Omental fat pad (tissue), 4 donors: ENCODE results near the gene CLIC5. TPM values are rescaled to one million over a fixed set of nuclear protein-coding genes. Genes with fewer than 3 reads are reported as not detected.
A peak's percentile ranks its signal among the peaks of the same experiment; 100 is the strongest.

ENCODE experiments used
- ATAC-seq: fragments of 150-250 bp; one replicate; pipeline ENCODE4 v1.9.1; 2016; ENCODE audit warnings: mild to moderate bottlenecking, moderate library complexity; ENCODE audit not compliant: low FRiP score
- DNase-seq: peaks from one replicate; pipeline ENCODE4 v3.0.0-alpha.2; 2019; ENCODE audit warnings: low spot score
- CTCF ChIP-seq, 3 donors: fragments of 450-650 bp; IDR thresholded peaks; one replicate each; pipeline ENCODE4 v1.5.1; 2016 to 2017; ENCODE audit warnings: antibody characterized with exemption in 3 of 3, mild to moderate bottlenecking in 3 of 3, moderate library complexity in 2 of 3
- total RNA-seq, 4 donors: library from RNA; depleted of rRNA; stranded (reverse); fragments of >200 nt; gene quantifications; one replicate each; pipeline ENCODE4 v1.1.0, GENCODE V29; 2016

CLIC5 gene
- total RNA-seq, 4 donors from 2014 or later, result 9.4 to 56.0 (median 21.5) TPM

GRCh38 chr6:45924763-45925342, 90.8 kb downstream of the CLIC5 start:
- TF ChIP-seq CTCF (IDR thresholded peaks at IDR 0.05), result no peak
- DNase-seq, result no peak
- no peak for ATAC-seq

DNA sequence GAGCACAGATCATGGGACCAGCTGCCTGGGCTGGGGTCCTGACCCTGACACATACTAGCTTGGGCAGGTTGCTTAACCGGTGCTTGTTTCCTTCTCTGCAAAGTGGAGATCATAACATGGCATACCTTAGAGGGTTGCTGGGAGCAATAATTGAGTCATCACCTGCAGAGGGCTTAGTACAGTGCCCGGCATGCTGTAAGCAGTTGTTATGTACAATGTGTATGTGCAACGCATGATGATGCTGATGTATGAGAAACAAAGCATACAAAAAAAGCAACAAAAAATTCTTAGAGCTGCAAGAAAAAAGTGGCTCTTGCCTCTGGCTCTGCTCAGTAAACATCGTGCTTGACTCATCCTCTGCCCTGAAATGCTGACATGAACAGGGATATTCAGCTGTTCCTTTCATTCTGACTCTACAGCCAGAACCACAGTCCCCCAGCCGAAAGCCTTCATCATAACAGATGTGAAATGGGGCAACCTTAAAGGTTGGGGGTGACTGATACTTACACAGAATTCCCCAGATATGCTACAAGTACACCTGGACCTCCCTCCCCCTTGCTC, 91.7 kb downstream of the CLIC5 start:
- DNase-seq (no peak), ATAC-seq (peak; percentile 53)
- TF ChIP-seq CTCF (IDR thresholded peaks at IDR 0.05), result no peak

DNA sequence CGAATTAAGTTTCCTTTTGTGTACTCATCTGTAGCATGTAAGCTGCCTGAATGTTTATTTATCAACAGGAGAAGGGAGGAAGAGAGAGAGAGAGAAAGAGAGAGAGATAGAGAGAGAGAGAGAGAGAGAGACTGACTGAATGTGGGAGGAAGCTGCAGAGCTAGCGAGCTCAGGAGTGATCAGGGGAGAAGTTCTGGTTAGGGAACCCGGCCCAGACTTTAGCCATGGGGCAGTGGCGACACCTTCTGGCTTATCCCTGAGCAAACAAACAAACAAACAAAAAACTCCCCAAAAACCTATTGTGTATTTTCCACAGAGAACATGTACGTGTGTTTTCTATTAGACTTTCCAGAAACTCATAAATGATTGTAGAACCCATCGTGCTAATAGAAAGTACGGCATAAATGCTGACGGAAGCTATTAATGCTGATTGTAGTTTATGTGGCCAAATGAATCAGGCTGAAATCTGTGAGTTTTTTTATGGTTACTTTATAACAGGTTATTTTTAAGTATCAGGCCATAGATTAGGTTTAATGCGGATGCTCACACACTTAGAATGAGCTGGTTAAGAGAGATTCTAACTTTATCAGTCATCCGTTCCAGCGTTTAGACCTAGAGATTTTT, 92.8 kb downstream of the CLIC5 start:
- ATAC-seq, result peak; percentile 62
- DNase-seq, result no peak
- no peak for TF ChIP-seq CTCF (IDR thresholded peaks at IDR 0.05)

DNA sequence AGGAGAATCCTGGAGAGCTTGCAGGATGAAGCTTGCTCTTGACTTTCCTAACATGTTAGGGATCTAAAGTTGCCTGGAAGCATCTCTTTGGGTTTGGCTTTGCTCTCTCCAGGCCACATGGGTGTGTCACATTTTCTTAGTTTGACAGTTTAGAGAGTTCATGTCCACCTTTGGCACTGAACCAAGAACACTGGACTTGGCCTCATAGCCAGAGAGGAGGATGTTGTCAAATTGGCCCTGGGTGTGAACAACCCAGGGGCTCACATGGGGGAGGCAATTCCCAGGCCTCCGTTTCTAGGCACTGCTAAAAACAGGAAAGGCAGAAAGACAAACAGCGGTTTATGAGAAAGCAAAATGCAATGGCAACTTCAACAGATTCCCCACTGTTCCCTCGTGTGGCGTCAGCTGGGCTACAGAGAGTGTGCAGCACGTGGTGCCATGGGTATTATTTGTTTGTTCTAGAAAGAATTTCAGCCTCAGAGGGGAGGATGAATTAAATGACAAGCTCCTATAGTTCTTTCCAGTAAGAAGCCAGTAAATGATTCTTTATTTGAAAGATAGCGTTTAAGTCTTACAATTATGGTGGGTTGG, 93.9 kb downstream of the CLIC5 start:
- no peak for DNase-seq
- no peak for ATAC-seq
- TF ChIP-seq CTCF (IDR thresholded peaks at IDR 0.05), result no peak

DNA sequence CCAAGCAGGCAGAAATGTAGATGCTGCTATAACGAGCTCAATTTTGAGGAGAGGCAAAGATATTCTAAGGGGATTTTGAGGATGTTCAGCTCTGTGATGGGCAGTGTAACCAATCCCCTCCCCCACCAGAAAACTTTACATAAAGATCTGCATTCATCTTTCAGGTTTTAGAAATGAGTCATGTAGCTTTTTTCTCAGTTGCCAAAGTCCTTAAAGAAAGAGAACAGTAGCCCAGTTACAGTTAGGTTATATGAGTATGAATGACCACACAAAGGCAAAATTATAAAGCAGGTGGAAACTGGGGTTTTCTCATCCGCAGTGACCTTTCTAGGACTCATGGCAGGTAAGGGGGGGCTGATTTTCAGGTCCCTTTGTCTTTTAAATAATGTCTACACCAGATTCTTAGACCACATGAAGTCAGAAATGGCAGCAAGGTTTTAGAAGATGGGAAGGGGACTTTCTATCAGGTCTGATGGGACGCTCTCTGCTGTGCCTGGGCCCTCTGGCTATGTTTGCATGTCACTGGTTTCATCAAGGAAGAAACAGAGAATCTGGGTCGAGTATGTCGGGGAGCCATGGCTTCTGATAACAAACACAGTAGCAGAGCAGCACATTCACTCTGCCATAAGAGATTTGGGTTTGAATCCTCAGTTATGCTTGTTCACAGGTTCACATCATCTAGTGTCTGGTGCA, 94.7 kb downstream of the CLIC5 start:
- TF ChIP-seq CTCF (IDR thresholded peaks at IDR 0.05), result no peak
- DNase-seq (no peak), ATAC-seq (no peak)

DNA sequence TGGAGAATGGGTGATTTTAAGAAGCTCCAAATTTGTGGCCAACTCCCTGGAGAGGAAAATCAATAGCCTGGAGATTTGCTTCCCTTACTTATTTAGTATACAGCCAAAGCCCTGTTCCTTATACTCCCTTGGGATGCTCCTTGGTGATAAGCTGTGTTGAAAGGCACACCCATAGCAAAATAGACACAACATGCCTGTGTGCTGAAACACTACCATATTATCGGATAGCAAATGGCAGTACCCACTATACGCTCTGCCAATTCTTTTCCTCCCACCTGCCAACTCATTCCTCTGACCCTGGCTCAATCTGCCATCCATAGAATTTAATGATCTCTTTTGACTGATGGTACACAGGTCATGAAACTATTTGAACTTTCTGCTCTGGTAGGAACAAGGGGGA, 98.2 kb downstream of the CLIC5 start:
- peak; percentile 23 for ATAC-seq
- DNase-seq, result no peak
- no peak for TF ChIP-seq CTCF (IDR thresholded peaks at IDR 0.05)
